Immature natural killer cell (primary cell): ENCODE measurements around the gene GEMIN7. TPM values are rescaled to one million over a fixed set of nuclear protein-coding genes. Genes with fewer than 3 reads are reported as not detected.

Source experiments
- DNase-seq, 3 donors: peaks; one replicate each; pipeline ENCODE4 v3.0.0; 2022; ENCODE audit warnings: mixed read lengths in 1 of 3
- H3K27ac Mint-ChIP-seq, 6 donors: one replicate each; pipeline ENCODE4 v1.8.0; 2020; ENCODE audit warnings: mixed read lengths in 6 of 6, mild to moderate bottlenecking in 5 of 6, inconsistent platforms in 4 of 6, moderate library complexity in 3 of 6
- H3K27me3 Mint-ChIP-seq, 3 donors: one replicate each; pipeline ENCODE4 v1.8.0; 2020 to 2021; ENCODE audit warnings: low read depth in 3 of 3, mild to moderate bottlenecking in 3 of 3, mixed read lengths in 3 of 3, moderate library complexity in 3 of 3, inconsistent platforms in 1 of 3
- H3K36me3 Mint-ChIP-seq, 3 donors: one replicate each; pipeline ENCODE4 v1.8.0; 2020; ENCODE audit warnings: mixed read lengths in 3 of 3, inconsistent platforms in 2 of 3, mild to moderate bottlenecking in 2 of 3
- H3K4me1 Mint-ChIP-seq, 2 donors: one replicate each; pipeline ENCODE4 v1.8.0; 2020; ENCODE audit warnings: inconsistent platforms in 2 of 2, mild to moderate bottlenecking in 2 of 2, mixed read lengths in 2 of 2, moderate library complexity in 1 of 2
- H3K4me3 Mint-ChIP-seq, 5 donors: one replicate each; pipeline ENCODE4 v1.8.0; 2020; ENCODE audit warnings: mild to moderate bottlenecking in 5 of 5, mixed read lengths in 5 of 5, inconsistent platforms in 3 of 5, moderate library complexity in 3 of 5
- H3K9me3 Mint-ChIP-seq, 6 donors: one replicate each; pipeline ENCODE4 v1.8.0; 2020; ENCODE audit warnings: mild to moderate bottlenecking in 6 of 6, mixed read lengths in 6 of 6, inconsistent platforms in 4 of 6, moderate library complexity in 3 of 6
- polyA plus RNA-seq, 3 donors: library from polyadenylated mRNA; unstranded; fragments of 300-500 nt; fragmentation: Illumina TruSeq; gene quantifications; one replicate each; pipeline ENCODE4 v1.2.3, GENCODE V29; 2021

The GEMIN7 gene, protein sequence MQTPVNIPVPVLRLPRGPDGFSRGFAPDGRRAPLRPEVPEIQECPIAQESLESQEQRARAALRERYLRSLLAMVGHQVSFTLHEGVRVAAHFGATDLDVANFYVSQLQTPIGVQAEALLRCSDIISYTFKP
- 100 to 1,000 TPM; 120 to 130 (median 123) TPM for polyA plus RNA-seq

DNA sequence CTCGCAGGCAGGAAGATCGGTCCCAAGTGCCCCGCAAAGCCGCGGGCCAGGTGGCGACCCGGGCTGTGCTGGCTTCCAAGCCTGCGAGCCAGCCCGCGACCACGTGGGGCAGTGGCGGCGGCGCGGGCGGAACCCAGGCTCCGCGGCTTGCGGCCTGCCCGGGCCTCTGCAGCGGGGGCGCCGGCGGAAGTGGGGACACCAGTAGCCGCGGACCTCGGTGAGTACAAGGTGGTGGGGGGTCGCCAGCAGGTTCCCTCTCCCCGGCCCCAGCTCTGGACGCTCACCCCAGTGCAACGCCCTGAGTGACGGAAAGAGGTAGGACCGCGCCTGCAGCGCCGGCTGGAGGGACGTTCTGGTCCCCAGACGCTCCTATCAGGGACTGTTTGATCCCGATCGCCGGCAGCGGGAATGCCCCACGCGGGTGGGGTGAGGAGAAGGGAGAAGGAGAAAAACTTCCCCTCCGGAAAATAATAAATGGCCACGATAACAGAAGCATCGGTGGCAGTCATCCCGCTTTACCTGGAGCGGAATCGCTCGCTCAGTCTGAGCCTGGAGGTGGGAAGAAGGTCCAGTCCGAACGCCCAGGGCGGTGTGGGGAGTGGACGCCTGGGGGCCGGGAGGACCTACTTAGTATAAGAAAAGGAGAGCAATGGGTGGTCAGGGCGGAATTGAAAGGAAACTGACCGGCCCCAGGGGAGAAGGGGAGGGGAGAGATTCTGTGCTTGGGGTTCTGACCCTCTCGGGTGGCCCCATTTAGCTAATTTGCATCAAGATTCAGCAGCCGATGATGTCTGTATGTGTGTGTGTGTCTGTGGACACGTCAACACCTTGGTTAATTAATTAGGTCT, at the start of gene GEMIN7:
Gene GEMIN7 (plus strand): TSS at position 198 of the 848 bp plus-strand sequence. CDS start 10,855 bp downstream, outside the sequence.
- Mint-ChIP-seq H3K9me3 (no peaks in the 10 kb centered on the region), H3K36me3 (peaks cover 0 to 7% (median 6%) of the 10 kb centered on the region in 3 donors), H3K4me1 (peaks cover 58 to 60% of the 10 kb centered on the region in 2 donors), H3K27ac (peak within 1 kb of the TSS; percentile 90 to 96 (median 94)), H3K4me3 (peak within 1 kb of the TSS; percentile 90 to 96 (median 94)), H3K27me3 (peaks cover 1 to 20% (median 3%) of the 10 kb centered on the region in 3 donors)
- peak; percentile 78 to 81 (median 80) for DNase-seq

DNA sequence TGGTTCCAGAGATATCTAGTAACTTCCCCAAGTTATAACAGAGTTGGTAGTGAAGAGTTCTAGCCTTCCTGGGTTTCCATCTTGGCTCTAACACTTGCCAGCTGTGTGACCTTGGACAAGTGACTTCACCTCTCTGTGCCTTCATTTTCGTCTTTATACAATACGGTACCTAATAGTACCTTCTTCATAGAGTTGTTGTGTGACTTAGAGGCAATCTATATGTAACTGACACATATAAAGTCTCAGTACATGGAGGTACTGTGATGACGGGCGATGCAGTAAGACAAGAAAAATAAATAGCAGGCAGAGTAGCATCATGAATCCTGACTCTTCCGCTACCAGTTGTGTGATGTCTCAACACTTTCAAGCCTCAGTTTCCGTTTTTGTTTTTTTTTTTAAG, 48.2 kb upstream of the GEMIN7 start:
- Mint-ChIP-seq H3K36me3 (peaks cover 4 to 27% (median 25%) of the 10 kb centered on the region in 3 donors), H3K27ac (peak overlapping the region in 1 of 6 donors; percentile 61), H3K4me1 (no peaks in the 10 kb centered on the region), H3K9me3 (no peaks in the 10 kb centered on the region), H3K27me3 (no peaks in the 10 kb centered on the region), H3K4me3 (no peak overlapping the region)
- no peak for DNase-seq

DNA sequence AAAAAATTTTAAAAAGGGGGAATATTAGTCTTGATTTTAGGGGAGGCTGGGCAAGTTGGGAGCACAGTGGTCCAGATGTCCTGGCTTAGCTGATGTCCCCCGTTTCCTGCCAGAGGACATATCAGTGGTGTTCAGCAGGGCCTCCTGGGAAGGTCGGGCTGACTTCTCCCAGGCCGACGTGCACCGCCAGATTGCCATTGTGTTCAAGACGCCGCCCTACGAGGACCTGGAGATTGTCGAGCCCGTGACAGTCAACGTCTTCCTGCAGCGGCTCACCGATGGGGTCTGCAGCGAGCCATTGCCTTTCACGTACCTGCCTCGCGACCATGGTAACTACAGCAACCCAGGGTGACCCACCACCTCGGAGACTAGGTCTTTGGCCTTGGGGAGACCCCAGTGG, 46.6 kb upstream of the GEMIN7 start:
- H3K9me3 Mint-ChIP-seq, result no peaks in the 10 kb centered on the region
- no peaks in the 10 kb centered on the region for H3K4me1 Mint-ChIP-seq
- no peaks in the 10 kb centered on the region for H3K27me3 Mint-ChIP-seq
- no peak for DNase-seq
- no peak overlapping the region for H3K27ac Mint-ChIP-seq
- H3K36me3 Mint-ChIP-seq, result peaks cover 4 to 24% (median 21%) of the 10 kb centered on the region in 3 donors
- no peak overlapping the region for H3K4me3 Mint-ChIP-seq

DNA sequence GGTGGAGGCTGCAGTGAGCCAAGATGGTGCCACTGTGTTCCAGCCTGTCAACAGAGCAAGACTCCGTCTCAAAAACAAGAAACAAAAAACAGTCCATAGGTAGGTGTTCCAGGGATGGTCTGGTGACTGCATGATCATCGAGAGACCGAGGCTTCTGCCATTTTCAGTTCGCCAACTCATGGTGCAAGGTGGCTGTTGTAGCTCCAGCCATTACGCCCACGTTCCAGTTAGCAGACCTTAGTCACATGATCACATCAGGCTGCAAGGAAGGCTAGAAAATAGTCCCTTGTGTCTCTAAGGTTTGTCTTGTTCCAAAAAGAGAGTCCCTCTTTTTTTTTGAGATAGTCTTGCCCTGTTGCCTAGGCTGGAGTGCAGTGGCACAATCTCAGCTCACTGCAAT, 43.3 kb upstream of the GEMIN7 start:
- peak overlapping the region in 1 of 6 donors; percentile 34 for H3K27ac Mint-ChIP-seq
- H3K4me3 Mint-ChIP-seq, result no peak overlapping the region
- H3K27me3 Mint-ChIP-seq, result peaks cover 4 to 10% (median 7%) of the 10 kb centered on the region in 3 donors

DNA sequence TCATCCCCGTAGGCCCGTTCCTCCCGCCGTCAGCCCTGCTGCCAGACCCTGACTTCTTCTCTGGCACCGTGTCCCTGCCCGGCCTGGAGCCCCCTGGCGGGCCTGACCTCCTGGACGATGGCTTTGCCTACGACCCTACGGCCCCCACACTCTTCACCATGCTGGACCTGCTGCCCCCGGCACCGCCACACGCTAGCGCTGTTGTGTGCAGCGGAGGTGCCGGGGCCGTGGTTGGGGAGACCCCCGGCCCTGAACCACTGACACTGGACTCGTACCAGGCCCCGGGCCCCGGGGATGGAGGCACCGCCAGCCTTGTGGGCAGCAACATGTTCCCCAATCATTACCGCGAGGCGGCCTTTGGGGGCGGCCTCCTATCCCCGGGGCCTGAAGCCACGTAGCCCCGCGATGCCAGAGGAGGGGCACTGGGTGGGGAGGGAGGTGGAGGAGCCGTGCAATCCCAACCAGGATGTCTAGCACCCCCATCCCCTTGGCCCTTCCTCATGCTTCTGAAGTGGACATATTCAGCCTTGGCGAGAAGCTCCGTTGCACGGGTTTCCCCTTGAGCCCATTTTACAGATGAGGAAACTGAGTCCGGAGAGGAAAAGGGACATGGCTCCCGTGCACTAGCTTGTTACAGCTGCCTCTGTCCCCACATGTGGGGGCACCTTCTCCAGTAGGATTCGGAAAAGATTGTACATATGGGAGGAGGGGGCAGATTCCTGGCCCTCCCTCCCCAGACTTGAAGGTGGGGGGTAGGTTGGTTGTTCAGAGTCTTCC, 41.5 kb upstream of the GEMIN7 start:
- Mint-ChIP-seq H3K27ac (peak overlapping the region in 5 of 6 donors; percentile 30 to 79 (median 35)), H3K4me1 (peaks cover 31 to 33% of the 10 kb centered on the region in 2 donors), H3K4me3 (peak overlapping the region; percentile 56 to 99 (median 95)), H3K9me3 (no peaks in the 10 kb centered on the region), H3K36me3 (peaks cover 11 to 20% (median 15%) of the 10 kb centered on the region in 3 donors), H3K27me3 (peaks cover 4 to 10% (median 10%) of the 10 kb centered on the region in 3 donors)
- no peak for DNase-seq

More for the DNA sequence above, 43.3 kb upstream of the GEMIN7 start:
- H3K4me1 Mint-ChIP-seq, result peaks cover 19 to 22% of the 10 kb centered on the region in 2 donors
- peaks cover 4 to 18% (median 16%) of the 10 kb centered on the region in 3 donors for H3K36me3 Mint-ChIP-seq
- H3K9me3 Mint-ChIP-seq, result no peaks in the 10 kb centered on the region
- no peak for DNase-seq

DNA sequence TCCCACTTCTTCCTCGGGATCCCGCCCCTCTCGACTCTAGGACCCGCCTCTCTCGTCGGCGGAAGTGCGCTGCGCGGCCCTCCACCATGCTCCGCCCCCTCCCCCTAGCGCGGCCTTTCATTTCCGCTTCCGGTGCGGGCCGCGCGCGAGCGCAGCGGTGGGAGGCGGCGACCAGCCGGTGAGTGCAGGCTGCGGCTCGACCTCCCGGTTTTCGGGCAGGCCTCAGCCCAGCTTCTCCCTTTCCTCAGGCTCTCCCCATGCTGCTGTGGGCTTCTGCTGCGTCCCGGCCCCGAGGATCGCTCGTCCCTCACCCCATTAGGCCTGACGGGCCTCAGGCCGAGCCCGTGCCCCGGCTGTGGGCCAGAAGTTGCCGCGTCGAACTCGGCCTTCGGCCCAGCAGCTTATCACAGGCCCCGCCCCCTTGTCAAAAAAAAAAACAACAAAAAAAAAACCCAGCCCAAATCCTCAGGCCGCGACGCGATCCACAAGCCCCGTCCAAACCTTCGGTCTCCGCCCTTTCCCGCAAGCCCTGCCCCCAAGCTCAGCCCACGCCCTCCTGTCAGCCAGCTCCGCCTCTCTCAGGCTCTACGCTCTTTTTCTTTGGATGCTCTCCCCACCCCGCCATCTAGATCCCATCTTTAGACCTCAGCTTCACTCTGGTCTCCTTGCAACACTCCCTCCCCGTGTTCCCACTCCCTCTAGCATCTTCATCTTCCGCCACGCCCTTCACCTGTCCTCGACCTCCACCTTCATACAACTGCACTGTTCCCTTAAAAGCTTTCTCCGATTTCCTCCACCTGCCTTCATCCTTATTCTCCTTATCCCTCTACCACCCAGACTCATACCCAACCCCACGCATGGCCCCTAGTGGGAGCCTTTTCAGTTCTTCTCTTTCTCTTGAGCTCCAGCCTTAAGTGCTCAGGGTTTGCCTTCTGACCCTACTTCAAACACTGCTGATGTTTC, 39.8 kb upstream of the GEMIN7 start, which contains the start of gene CLASRP:
Gene CLASRP (plus strand): TSS at position 115 of the 963 bp plus-strand sequence. CDS start 1,168 bp downstream, outside the sequence.
- H3K27me3 Mint-ChIP-seq, result peaks cover 4 to 10% (median 10%) of the 10 kb centered on the region in 3 donors
- H3K36me3 Mint-ChIP-seq, result peaks cover 8 to 17% (median 11%) of the 10 kb centered on the region in 3 donors
- peak within 1 kb of the TSS; percentile 95 to 99 (median 98) for H3K4me3 Mint-ChIP-seq
- peak within 1 kb of the TSS; percentile 92 to 98 (median 97) for H3K27ac Mint-ChIP-seq
- no peaks in the 10 kb centered on the region for H3K9me3 Mint-ChIP-seq
- peaks cover 31 to 33% of the 10 kb centered on the region in 2 donors for H3K4me1 Mint-ChIP-seq
- DNase-seq, result peak; percentile 86 to 88 (median 87)

DNA sequence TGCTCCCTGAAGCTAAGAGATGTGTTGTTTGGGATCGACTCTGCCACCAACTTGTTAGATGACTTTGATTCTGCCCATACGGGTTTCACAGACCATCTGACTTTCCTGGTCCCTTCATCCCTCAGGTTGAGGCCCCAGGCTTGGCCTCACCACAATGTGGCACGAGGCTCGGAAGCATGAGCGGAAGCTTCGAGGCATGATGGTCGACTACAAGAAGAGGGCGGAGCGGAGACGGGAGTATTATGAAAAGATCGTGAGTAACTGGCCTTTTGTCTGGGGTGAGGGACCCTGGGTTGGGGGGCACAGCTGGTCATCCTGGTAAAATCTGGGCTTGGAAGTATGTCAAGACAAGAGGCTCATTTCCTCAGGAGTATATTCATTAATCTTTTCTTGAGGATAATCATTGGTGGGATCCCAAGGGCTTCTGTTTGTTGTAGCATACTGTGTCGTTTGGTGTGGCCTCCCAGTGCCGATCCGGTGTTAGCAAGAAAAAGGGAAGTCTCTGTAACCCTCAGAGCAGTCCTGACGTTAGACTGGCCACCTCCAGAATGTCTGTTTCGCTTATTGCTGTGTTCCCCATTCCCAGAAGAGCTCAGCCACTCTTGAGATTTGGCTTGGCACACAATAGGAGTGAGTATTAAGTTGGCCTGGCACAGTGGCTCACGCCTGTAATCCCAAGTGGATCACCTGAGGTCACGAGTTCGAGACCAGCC, 38.8 kb upstream of the GEMIN7 start:
- Mint-ChIP-seq H3K27me3 (peaks cover 4 to 10% (median 10%) of the 10 kb centered on the region in 3 donors), H3K4me3 (peak overlapping the region; percentile 95 to 99 (median 98)), H3K27ac (peak overlapping the region; percentile 88 to 98 (median 96)), H3K9me3 (no peaks in the 10 kb centered on the region), H3K36me3 (peaks cover 7 to 14% (median 11%) of the 10 kb centered on the region in 3 donors), H3K4me1 (peaks cover 31 to 39% of the 10 kb centered on the region in 2 donors)
- no peak for DNase-seq

DNA sequence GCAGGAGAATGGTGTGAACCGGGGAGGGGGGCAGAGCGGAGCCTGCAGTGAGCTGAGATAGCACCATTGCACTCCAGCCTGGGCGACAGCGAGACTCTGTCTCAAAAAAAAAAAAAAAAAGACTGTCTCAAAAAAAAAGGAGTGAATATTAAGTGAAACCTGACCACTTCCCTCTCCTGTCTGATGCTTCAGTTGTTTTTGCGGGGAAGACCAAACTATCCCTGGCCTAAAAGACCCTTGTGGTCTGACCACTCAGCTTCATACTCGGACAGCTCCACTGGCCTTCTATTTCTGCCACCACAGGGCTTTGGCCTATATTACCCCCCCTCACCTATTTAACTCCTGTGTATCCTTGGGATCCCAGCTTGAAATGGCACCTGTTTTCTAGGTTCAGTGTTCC, 37.9 kb upstream of the GEMIN7 start:
- H3K4me3 Mint-ChIP-seq, result peak overlapping the region in 4 of 5 donors; percentile 5 to 57 (median 40)
- peak overlapping the region; percentile 35 to 98 (median 70) for H3K27ac Mint-ChIP-seq
- H3K4me1 Mint-ChIP-seq, result peaks cover 34 to 45% of the 10 kb centered on the region in 2 donors
- peaks cover 4 to 10% (median 10%) of the 10 kb centered on the region in 3 donors for H3K27me3 Mint-ChIP-seq
- no peak for DNase-seq
- H3K36me3 Mint-ChIP-seq, result peaks cover 3 to 13% (median 11%) of the 10 kb centered on the region in 3 donors
- no peaks in the 10 kb centered on the region for H3K9me3 Mint-ChIP-seq

DNA sequence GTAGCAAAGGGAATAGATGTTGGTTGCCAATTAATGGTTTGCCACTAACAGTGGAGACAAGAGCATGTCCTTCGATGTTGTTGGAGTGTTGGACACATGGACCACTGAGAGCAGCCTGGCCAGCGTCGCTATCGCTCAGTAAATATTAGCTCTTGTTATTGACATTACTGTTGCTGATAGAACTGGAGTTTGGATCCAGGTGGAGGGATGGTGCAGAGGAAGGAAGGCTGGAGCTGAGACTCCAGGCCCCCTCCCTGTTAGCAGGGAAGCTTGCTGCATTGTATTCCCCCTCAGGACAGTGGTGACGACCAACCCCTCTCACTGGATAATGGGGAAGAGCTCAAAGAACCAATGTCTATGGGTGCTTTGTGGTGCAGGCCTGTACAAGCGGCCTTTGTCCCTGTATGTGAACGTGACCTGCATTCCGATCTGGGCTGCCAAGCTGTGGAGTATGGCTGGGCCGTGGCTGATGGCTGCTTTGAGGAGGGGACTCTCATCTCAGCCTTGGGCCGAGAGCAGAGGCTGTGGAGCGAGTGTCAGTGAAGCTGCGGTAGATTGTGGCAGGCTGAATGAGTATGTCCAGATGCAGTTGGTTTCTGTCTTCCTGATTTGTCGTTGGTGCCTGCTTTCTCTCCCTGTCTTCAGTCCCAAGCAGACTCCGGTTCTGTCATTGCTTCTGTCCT, 33.2 kb upstream of the GEMIN7 start:
- no peak overlapping the region for H3K4me3 Mint-ChIP-seq
- peak overlapping the region in 3 of 6 donors; percentile 13 to 72 (median 57) for H3K27ac Mint-ChIP-seq
- no peak for DNase-seq
- H3K36me3 Mint-ChIP-seq, result peaks cover 3 to 15% (median 11%) of the 10 kb centered on the region in 3 donors
- H3K9me3 Mint-ChIP-seq, result no peaks in the 10 kb centered on the region
- peaks cover 36 to 56% of the 10 kb centered on the region in 2 donors for H3K4me1 Mint-ChIP-seq
- H3K27me3 Mint-ChIP-seq, result peaks cover 0 to 3% (median 0%) of the 10 kb centered on the region in 3 donors

DNA sequence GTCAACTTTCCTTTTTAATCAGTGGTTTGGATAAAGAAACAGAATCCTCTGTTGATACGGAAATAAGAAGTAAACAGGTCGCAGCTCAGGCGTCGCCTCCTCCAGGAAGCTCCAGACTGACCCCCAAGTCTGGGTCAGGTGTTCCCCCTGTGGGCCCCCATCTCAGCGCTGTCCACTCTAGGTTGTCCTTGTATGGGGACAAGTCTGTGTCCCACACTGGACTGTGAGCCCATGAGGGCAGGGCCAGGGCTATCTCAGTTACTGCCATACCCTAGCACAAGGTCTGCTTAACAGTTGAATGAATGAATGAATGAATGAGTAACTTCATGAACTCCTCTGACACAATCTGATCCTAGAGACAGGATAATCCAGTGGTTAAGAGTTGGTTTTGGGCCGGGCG, 32.7 kb upstream of the GEMIN7 start:
- H3K4me3 Mint-ChIP-seq, result no peak overlapping the region

DNA sequence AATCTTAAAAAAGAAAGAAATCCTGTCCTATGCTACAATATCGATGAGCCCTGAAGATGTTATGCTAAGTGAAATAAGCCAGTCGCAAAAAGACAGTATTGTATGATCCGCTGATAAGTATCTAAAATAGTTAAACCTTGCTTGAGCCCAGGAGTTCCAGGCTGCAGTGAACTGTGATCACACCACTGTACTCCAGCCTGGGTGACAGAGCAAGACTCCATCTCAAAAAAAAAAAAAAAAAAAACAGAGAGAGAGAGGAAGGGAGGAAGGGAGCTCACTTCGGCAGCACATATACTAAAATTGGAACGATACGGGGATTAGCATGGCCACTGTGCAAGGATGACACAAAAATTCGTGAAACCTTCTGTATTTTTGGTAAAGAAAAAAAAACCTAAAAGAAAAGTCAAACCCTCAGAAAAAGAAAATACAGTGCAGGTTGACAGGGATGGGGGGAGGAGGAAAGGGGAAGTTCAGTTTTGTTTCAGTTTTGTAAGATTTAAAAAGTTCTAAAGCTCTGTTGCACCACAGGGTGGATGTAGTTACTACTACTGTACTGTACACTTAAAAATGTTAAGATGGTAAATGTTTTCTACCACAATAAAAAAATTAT, 31.8 kb upstream of the GEMIN7 start:
- Mint-ChIP-seq H3K9me3 (no peaks in the 10 kb centered on the region), H3K27ac (peak overlapping the region; percentile 29 to 80 (median 58)), H3K4me1 (peaks cover 29 to 42% of the 10 kb centered on the region in 2 donors), H3K27me3 (no peaks in the 10 kb centered on the region), H3K36me3 (peaks cover 3 to 8% (median 4%) of the 10 kb centered on the region in 3 donors), H3K4me3 (peak overlapping the region in 1 of 5 donors; percentile 8)
- no peak for DNase-seq

More for the DNA sequence above, 32.7 kb upstream of the GEMIN7 start:
- peaks cover 0 to 2% (median 0%) of the 10 kb centered on the region in 3 donors for H3K27me3 Mint-ChIP-seq
- peak overlapping the region in 3 of 6 donors; percentile 13 to 72 (median 26) for H3K27ac Mint-ChIP-seq
- peaks cover 36 to 52% of the 10 kb centered on the region in 2 donors for H3K4me1 Mint-ChIP-seq
- DNase-seq, result no peak
- H3K36me3 Mint-ChIP-seq, result peaks cover 3 to 12% (median 9%) of the 10 kb centered on the region in 3 donors
- no peaks in the 10 kb centered on the region for H3K9me3 Mint-ChIP-seq
